Kidney glomerular epithelial cell (primary cell): ENCODE data around the gene S100P.
A peak's percentile ranks its signal among the peaks of the same experiment; 100 is the strongest.

Experiments used
- DNase-seq: peaks from one replicate; lab custom pipeline; 2025; lab: John Stamatoyannopoulos, UW

S100P gene

DNA sequence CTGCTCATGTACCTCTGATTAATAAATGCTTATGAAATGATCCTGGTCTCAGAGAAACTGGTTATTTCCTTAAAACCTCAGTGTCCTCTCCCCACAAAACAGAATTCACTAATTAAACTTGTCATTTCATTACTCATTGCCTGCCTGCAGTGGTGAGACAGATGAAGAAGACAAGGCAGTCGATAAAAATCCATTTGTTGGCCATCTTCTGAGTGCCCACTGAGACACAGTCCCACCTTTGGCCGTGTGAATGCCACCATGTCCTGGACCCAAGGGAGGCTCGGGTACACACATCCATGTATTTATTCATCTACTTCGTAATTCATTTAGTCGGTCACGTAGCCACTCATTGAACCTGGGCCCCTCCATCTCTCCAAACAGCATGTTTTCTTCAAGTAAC lies 3.5 kb downstream of the S100P start:
- DNase-seq, result no peak

DNA sequence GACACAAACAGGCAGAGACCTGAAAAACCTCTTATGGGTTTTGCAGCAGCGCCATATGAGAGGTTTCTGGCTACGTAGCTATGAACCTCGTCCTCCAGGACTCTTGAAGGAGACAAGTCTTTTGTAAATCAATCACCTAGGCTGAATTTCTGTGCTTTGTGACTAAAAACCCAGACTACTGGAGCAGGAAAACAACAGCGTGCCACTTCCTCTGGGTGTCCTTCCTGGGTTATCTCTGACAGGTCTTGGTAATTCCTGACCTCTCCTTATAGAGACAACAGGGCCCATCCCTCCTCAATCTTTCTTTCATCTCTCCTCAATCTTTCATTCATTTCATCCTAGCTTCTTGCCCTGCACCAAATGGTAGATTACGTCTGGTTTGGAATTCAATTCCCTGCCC lies 5.7 kb downstream of the S100P start:
- DNase-seq, result no peak

DNA sequence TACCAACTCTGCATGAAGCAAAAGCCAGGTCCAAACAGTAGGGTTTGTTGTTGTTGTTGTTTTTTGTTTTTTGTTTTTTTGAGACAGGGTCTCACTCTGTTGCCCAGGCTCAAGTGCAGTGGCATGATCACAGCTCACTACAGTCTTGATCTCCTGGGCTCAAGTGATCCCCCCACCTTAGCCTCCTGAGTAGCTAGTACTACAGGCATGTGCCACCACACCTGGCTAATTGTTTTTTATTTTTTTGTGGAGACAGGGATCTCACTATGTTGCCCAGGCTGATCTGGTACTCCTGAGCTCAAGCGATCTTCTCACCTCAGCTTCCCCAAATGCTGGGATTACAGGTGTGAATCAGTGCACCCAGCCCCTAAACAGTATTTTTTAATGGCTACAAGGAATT lies 6.2 kb downstream of the S100P start:
- no peak for DNase-seq

DNA sequence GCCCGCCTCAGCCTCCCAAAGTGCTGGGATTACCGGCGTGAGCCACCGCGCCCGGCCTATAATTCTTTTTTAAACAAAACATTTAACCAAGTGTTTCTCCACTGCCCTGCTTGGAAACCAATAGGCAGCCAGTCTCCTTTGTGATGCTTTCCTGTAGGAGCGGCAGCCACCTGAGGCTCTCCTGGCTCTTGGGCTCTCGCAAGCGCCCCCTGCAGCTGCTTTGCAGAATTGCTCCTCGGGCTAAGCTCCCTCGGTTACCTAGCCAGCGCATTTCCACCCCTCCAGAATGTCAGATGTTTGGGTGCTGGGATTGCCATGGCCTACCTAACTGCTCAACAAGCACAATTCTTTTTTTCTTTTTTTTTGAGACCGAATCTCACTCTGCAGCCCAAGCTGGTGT lies 7.7 kb downstream of the S100P start:
- DNase-seq, result no peak

GRCh38 chr4:6702761-6703160 lies 9.1 kb downstream of the S100P start:
- DNase-seq, result no peak

DNA sequence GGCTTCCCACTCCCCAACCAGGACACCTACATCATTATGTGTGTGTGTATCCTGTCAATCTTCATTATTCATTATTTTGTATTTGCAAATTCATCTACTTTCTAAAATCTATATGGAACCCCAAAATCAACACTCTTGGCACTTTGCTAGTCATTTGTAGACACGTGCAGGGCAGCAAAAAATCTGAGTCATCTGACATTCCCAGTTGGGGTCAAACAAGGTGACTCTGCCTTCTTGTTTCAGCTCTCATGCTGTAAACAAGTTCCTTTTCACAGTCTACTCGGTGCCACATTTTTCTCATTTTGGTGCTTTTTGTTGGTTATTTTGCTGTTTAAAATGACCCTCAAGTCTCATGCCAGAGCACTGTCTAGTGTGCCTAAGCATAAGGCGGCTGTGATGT lies 10.1 kb downstream of the S100P start:
- DNase-seq, result no peak

DNA sequence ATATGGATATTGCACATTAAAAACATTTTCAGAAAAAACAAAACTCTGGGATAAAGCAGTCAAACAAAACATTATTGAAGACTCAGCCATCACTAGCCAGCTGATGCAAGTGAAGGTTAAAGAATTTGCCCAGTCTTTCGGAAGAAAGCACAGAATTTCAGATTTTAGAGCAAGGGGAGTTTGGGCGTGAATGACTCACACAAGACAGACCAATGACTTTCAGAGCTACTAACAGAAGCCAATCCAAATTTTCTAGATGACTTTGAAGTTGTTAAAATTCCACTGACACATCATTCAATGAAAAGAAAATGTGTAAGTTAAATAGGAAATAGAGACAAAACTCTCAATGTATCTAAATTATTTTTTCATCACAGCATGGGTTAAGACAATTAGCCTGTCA lies 12.0 kb downstream of the S100P start:
- DNase-seq, result no peak

GRCh38 chr4:6706173-6706572 lies 12.5 kb downstream of the S100P start:
- DNase-seq, result no peak

- DNase-seq, result peak; percentile 92
These were observed 15.8 kb downstream of the S100P start, which contains the start of gene MRFAP1L1 for GRCh38 chr4:6709230-6710114. TSS of gene MRFAP1L1 (minus strand) at chr4:6709865. CDS start at chr4:6709629, 236 bp downstream.

- no peak for DNase-seq
These were observed 16.6 kb downstream of the S100P start for GRCh38 chr4:6710282-6710681.

- no peak for DNase-seq
These were observed 17.3 kb downstream of the S100P start for GRCh38 chr4:6710996-6711395.

- no peak for DNase-seq
These were observed 21.3 kb downstream of the S100P start for GRCh38 chr4:6714954-6715353.

- no peak for DNase-seq
These were observed 22.0 kb downstream of the S100P start for GRCh38 chr4:6715704-6716017.

- peak; percentile 79 for DNase-seq
These were observed 22.6 kb downstream of the S100P start, which contains the start of gene BLOC1S4 for GRCh38 chr4:6716018-6716911. TSS of gene BLOC1S4 (plus strand) at chr4:6716174. CDS start at chr4:6716210, 36 bp downstream.

GRCh38 chr4:6716958-6717655 lies 23.4 kb downstream of the S100P start:
- DNase-seq, result no peak

DNA sequence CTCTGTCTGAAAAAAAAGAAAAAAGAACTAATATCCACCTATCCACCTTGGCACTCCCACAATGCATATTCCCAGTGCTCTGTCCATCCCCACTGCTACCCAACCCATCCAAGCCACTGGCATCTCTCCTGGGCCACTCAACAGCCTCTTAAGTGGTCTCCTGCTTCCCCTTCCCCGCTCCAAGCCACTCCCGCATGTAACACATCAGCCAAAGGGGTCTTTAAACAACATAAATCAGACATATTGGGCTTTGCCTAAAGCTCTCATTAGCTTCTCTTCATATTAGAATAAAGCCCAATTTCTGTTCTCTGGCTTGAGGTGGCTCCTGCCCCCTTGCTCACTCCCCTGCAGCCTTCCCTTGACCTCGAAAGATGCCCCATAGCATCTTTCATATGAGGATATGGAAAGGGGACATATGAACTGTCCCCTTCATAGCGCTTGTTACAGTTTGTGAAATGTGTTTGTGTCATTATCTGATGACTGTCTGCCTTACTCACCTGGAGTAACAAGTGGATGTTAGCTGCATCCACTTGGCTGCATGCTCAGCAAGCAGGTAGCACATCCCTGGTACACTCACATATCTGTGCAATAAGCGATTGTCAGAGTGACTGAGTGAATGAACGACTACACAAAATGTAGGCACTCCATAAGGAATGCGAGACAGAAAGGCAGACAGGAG lies 25.4 kb downstream of the S100P start:
- no peak for DNase-seq

GRCh38 chr4:6719611-6720179 lies 26.0 kb downstream of the S100P start:
- no peak for DNase-seq

GRCh38 chr4:6720202-6720699 lies 26.6 kb downstream of the S100P start:
- peak; percentile 18 for DNase-seq

GRCh38 chr4:6721121-6721520 lies 27.4 kb downstream of the S100P start:
- DNase-seq, result no peak

DNA sequence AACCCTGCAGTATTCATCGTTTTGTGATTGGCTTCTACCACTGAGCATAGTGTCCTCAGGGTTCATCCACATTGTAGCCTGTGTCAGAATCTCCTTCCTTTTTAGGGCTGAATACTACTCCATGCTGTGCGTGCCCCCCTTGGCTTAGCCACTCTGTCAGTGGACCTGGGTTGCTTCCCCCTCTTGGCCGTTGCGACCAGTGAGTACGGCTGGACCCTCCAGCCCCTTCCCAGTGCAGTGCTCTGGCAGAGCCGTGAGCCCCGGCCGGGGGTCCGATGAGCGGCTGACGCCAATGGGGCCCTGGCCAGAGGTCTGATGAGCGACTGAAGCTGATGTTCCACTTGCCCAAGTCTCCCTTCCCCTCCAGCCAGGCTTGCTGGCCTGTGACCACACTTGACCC lies 29.2 kb downstream of the S100P start:
- DNase-seq, result no peak

DNA sequence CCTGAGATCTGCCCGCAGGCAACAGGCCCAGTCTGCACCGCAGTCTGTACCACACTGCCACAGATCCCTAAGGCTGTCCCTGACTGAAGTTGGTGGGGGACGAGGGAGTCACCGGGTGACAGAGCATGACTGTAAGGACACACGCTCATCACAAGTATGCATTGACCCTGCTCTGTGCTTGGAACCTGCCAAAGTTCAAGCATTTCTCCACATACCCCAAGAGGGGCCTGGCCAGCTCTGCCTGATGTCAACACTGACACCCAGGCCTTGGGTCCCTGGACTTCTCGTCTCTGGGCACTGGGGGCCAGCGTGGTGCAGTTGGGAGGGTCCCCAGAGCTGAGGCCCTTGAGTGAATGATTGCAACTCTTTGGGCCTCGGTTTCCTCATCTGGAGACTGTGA lies 30.2 kb downstream of the S100P start:
- DNase-seq, result no peak
